ENCODE measurements around the gene HINT3.
"Not testable (repeated sequence)": the region's sequence is repeated elsewhere in the genome, so short reads cannot be mapped to it uniquely, and the experiment has no call there.

The HINT3 gene

GRCh38 chr6:125949069-125949468 is 7.5 kb upstream of the HINT3 start:
- no peaks in the 10 kb centered on the region for H3K9me3 Mint-ChIP-seq
- no peak for DNase-seq
- no peak for ATAC-seq
- no peaks in the 10 kb centered on the region for H3K4me1 Mint-ChIP-seq
- H3K27ac Mint-ChIP-seq: no peak overlapping the region
- no peak overlapping the region for H3K4me3 Mint-ChIP-seq
- H3K27me3 Mint-ChIP-seq: peaks cover 16% of the 10 kb centered on the region

DNA sequence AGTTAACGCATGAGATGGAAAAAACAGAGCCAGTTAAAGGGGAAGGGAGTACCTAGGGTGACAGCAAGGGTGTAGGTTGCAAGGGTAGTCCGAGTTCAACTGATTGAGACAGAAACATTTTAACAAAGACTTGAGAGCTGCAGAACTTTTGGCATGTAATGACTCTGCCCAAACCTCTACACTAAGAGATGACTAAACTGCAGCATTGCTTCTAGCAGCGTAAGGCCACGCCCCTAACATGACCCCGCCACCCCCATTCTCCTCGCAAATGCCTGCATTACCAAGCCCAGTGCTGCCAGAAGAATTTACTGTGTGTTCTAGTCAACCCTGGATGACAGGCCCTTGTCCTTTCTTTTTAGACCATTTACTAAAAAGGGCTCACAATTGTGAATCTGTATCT is 6.3 kb upstream of the HINT3 start:
- H3K4me1 Mint-ChIP-seq: no peaks in the 10 kb centered on the region
- ATAC-seq (no peak), DNase-seq (no peak)

DNA sequence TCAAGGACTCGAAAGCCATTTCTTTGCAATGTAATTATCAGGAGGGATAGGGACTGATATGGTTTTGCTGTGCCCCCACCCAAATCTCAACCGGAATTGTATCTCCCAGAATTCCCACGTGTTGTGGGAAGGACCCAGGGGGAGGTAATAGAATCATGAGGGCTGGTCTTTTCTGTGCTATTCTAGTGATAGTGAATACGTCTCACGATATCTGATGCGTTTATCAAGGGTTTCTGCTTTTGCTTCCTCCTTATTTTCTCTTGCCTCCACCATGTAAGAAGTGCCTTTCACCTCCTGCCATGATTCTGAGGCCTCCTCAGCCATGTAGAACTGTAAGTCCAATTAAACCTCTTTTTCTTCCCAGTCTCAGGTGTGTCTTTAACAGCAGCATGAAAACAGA is 5.9 kb upstream of the HINT3 start:
- H3K4me3 Mint-ChIP-seq, DNase-seq, H3K4me1 Mint-ChIP-seq, H3K27ac Mint-ChIP-seq, ATAC-seq, H3K9me3 Mint-ChIP-seq: not testable (repeated sequence)
- H3K27me3 Mint-ChIP-seq: peaks cover 16% of the 10 kb centered on the region

More for the DNA sequence above, 6.3 kb upstream of the HINT3 start:
- Mint-ChIP-seq H3K4me3 (no peak overlapping the region), H3K9me3 (no peaks in the 10 kb centered on the region), H3K27me3 (peaks cover 16% of the 10 kb centered on the region), H3K27ac (no peak overlapping the region)

- H3K4me3 Mint-ChIP-seq: no peak overlapping the region
- H3K27ac Mint-ChIP-seq: no peak overlapping the region
- no peak for ATAC-seq
- H3K27me3 Mint-ChIP-seq: peaks cover 16% of the 10 kb centered on the region
- no peaks in the 10 kb centered on the region for H3K9me3 Mint-ChIP-seq
- H3K4me1 Mint-ChIP-seq: no peaks in the 10 kb centered on the region
- DNase-seq: no peak
These were observed 5.2 kb upstream of the HINT3 start for GRCh38 chr6:125951323-125951722.

DNA sequence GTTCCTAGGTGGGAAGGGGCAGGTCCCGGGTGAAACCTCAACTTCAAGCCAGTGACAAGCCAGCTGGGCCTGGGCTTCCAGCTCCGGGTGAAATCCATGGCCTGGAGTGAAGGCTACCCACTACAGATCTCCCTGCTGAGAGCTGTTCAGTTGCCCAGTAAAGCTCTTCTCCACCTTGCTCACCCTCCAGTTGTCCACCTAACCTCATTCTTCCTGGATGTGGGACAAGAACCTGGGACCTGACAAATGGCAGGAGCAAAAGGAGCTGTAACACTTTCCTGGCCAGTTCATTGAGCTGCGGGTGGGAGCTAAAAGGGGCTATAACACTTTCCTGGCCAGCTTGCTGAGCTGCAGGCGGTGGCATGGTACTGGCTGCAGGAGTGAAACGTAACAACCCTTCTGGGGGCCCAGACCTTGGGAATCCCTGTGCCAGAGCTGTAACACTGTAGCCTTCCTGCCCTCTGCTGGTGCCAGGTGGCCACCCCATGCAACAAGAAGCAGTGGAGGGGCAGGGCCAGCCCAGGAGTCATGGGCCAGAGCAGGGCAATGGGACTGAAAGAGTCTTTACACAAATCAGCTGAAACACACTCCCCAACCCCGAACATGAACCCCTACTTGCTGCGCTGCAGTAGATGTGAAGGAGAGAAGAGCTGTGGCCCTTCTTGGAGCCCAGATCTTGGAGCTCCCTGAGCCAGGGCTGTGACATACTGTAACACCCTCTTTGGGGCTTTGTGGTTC is 3.6 kb upstream of the HINT3 start:
- H3K27me3 Mint-ChIP-seq: peaks cover 16% of the 10 kb centered on the region
- H3K4me3 Mint-ChIP-seq: no peak overlapping the region
- ATAC-seq: peak; percentile 24
- no peak overlapping the region for H3K27ac Mint-ChIP-seq
- no peaks in the 10 kb centered on the region for H3K9me3 Mint-ChIP-seq
- no peaks in the 10 kb centered on the region for H3K4me1 Mint-ChIP-seq
- peak; percentile 13 to 43 for DNase-seq

DNA sequence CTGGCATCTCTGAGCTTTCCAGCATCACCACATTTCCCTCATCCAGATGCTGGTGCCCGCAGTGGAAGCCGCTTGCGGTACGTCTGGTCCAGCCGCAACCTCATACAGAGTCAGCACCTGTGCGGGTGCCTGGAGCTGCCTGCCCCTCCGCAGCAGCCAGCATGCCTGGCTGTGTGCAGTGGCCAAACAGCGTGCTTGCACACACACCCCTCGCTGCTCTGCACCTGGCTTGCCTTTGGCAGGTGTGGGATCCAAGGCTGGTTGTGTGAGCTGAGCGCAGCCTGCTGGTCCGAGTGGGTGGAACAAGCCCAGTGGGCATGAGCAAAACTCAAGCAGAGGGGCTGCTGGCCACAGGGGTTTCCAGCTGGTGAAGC is 3.1 kb upstream of the HINT3 start:
- Mint-ChIP-seq H3K9me3 (no peaks in the 10 kb centered on the region), H3K4me3 (no peak overlapping the region), H3K4me1 (no peaks in the 10 kb centered on the region), H3K27ac (no peak overlapping the region), H3K27me3 (peaks cover 14% of the 10 kb centered on the region)
- ATAC-seq: no peak
- no peak for DNase-seq

- no peak for DNase-seq
- Mint-ChIP-seq H3K4me1 (no peaks in the 10 kb centered on the region), H3K9me3 (no peaks in the 10 kb centered on the region), H3K4me3 (peak overlapping the region in 1 of 2 donors; percentile 21), H3K27me3 (peaks cover 8% of the 10 kb centered on the region), H3K27ac (no peak overlapping the region)
- no peak for ATAC-seq
These were observed 1.7 kb upstream of the HINT3 start for GRCh38 chr6:125954735-125955339.

DNA sequence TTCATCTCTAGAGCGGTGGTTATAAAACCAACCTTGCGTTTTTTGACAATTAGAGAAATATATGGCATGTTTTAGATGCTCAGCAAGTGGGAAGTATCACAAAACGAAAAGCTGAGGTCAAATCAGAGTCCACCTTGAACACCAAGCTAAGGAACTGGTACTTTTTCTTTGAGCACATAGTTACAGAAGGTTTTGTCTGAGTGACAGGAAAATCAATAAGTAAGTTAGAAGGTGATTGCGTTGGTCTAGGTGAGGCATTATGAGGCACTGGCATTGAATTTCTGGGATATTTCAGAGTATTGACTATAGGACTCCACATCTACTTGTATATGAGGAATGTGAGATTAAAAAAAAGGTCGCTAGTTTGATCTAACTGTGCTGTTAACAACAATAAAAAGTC is 597 bp upstream of the HINT3 start:
- Mint-ChIP-seq H3K4me1 (no peaks in the 10 kb centered on the region), H3K27me3 (peaks cover 8% of the 10 kb centered on the region), H3K9me3 (no peaks in the 10 kb centered on the region), H3K4me3 (peak overlapping the region in 1 of 2 donors; percentile 36), H3K27ac (no peak overlapping the region)
- DNase-seq: no peak
- no peak for ATAC-seq

- Mint-ChIP-seq H3K4me1 (no peaks in the 10 kb centered on the region), H3K27me3 (no peaks in the 10 kb centered on the region), H3K27ac (no peak overlapping the region), H3K9me3 (no peaks in the 10 kb centered on the region), H3K4me3 (no peak overlapping the region)
- no peak for DNase-seq
- no peak for ATAC-seq
These were observed 772 bp downstream of the HINT3 start for GRCh38 chr6:125957391-125957693.

GRCh38 chr6:125957845-125958244 is 1.3 kb downstream of the HINT3 start:
- Mint-ChIP-seq H3K4me3 (no peak overlapping the region), H3K9me3 (no peaks in the 10 kb centered on the region), H3K27ac (no peak overlapping the region), H3K4me1 (no peaks in the 10 kb centered on the region), H3K27me3 (no peaks in the 10 kb centered on the region)
- ATAC-seq (no peak), DNase-seq (no peak)

DNA sequence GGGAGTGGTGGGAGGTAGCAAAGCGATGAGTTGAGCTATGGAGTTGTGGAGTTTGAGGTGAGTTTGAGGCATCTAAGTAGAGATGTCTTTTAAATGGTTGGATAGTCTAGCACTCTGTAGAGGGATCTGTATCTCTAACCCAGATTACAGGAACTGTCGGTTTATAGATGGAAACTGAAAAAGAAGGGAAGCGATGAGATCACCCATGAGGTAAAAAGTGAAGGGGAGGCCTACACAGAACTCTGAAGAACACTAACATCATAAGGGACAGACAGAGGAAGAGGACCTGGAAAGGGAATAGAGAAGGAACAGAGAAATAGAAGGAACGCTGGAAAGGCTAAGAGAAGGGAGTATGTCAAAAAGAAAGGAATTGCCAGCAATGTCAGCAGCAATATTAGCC is 2.5 kb downstream of the HINT3 start:
- Mint-ChIP-seq H3K4me1 (peaks cover 9% of the 10 kb centered on the region), H3K9me3 (no peaks in the 10 kb centered on the region), H3K27me3 (no peaks in the 10 kb centered on the region), H3K27ac (no peak overlapping the region), H3K4me3 (no peak overlapping the region)
- DNase-seq (no peak), ATAC-seq (no peak)

- H3K27ac Mint-ChIP-seq: peak overlapping the region in 1 of 2 donors; percentile 28
- H3K4me1 Mint-ChIP-seq: peaks cover 18% of the 10 kb centered on the region
- no peaks in the 10 kb centered on the region for H3K9me3 Mint-ChIP-seq
- no peaks in the 10 kb centered on the region for H3K27me3 Mint-ChIP-seq
- DNase-seq: no peak
- no peak for ATAC-seq
- H3K4me3 Mint-ChIP-seq: no peak overlapping the region
These were observed 4.5 kb downstream of the HINT3 start for GRCh38 chr6:125961117-125961516.

- H3K4me1 Mint-ChIP-seq: peaks cover 18% of the 10 kb centered on the region
- no peak overlapping the region for H3K4me3 Mint-ChIP-seq
- H3K27ac Mint-ChIP-seq: peak overlapping the region in 1 of 2 donors; percentile 30
- no peak for ATAC-seq
- DNase-seq: no peak
- no peaks in the 10 kb centered on the region for H3K27me3 Mint-ChIP-seq
- no peaks in the 10 kb centered on the region for H3K9me3 Mint-ChIP-seq
These were observed 6.4 kb downstream of the HINT3 start for GRCh38 chr6:125962900-125963497.

GRCh38 chr6:125963817-125964216 is 7.2 kb downstream of the HINT3 start:
- H3K9me3 Mint-ChIP-seq: no peaks in the 10 kb centered on the region
- peaks cover 22% of the 10 kb centered on the region for H3K4me1 Mint-ChIP-seq
- H3K4me3 Mint-ChIP-seq: no peak overlapping the region
- no peaks in the 10 kb centered on the region for H3K27me3 Mint-ChIP-seq
- H3K27ac Mint-ChIP-seq: no peak overlapping the region
- DNase-seq: no peak
- ATAC-seq: no peak

- ATAC-seq: no peak
- Mint-ChIP-seq H3K27me3 (no peaks in the 10 kb centered on the region), H3K27ac (no peak overlapping the region), H3K4me1 (peaks cover 32% of the 10 kb centered on the region), H3K4me3 (no peak overlapping the region), H3K9me3 (no peaks in the 10 kb centered on the region)
- no peak for DNase-seq
These were observed 10.0 kb downstream of the HINT3 start for GRCh38 chr6:125966569-125966968.

DNA sequence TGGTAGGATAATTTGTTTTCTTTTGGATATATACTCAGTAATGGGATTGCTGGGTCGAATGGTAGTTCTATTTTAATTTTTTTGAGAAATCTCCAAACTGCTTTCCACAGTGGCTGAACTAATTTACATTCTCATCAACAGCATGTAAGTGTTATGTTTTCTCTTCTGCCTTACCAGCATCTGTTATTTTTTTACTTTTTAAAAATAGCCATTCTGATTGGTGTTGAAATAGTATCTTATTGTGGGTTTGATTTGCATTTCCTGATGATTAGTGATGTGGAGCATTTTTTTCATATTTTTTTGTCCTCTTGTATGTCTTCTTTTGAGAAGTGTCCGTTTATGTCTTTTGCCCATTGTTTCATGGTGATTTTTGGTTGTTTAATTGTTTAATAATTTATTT is 11.9 kb downstream of the HINT3 start:
- Mint-ChIP-seq H3K4me1 (peaks cover 27% of the 10 kb centered on the region), H3K27me3 (no peaks in the 10 kb centered on the region), H3K9me3 (no peaks in the 10 kb centered on the region), H3K27ac (peak overlapping the region in 1 of 2 donors; percentile 44), H3K4me3 (no peak overlapping the region)
- ATAC-seq (no peak), DNase-seq (no peak)

All from stimulated activated naive CD8-positive, alpha-beta T cell treated with anti-CD3 and anti-CD28 coated beads, Interleukin-15, amount 100 ng/mL, for 72 hours (primary cell).